Skeletal muscle cell (primary cell): ENCODE measurements around the gene XAGE1B.
"Not testable (repeated sequence)": the region's sequence is repeated elsewhere in the genome, so short reads cannot be mapped to it uniquely, and the experiment has no call there.

Experiments
- DNase-seq: peaks from one replicate; pipeline ENCODE4 v3.0.0-alpha.2; 2010; ENCODE audit warnings: low read depth
- H3K4me3 ChIP-seq: 2 replicates; pipeline ENCODE4 v1.5.1; 2011; ENCODE audit warnings: low read depth, mild to moderate bottlenecking, control low read depth, low read length, moderate library complexity

XAGE1B gene, protein sequence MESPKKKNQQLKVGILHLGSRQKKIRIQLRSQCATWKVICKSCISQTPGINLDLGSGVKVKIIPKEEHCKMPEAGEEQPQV

DNA sequence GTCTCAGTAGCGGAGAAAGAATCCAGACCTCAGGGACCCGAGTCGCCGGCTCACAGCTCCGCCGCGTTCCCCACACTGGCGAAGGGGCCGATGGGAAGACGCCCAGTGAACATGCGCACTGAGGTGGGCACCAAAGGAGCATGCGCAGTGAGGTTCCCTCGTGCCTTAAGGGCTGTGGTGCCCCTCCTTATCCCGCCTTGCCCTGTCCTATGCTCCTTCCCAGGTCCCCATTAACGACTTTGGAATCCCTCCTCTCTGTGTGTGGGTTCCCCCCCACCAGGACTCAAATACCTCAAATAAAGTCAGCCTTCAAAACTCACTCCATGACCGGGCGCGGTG lies at the start of gene XAGE1B:
TSS of gene XAGE1B (minus strand) at position 77 of the 339 bp plus-strand sequence. CDS start 1,536 bp downstream, outside the sequence.
- DNase-seq, H3K4me3 ChIP-seq: not testable (repeated sequence)

DNA sequence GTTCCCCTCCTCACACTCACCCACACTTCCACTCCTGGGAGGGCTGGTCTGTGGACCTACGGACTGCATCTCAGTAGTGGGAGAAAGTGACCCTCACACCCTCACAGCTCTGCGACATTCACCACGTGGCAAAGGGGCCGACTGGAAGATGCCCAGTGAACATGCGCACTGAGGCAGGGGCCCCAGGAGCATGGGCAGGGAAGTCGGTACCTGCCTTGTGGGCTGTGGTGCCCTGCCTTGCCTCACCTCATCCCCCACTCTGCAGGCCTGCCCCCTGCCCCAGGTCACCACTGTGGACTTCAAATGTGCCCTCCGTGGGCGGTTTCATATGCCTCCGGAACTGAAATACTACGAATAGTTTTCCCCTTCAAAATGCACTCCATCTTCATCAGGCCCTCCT lies 46.2 kb upstream of the XAGE1B start:
- H3K4me3 ChIP-seq: no peak overlapping the region
- no peak for DNase-seq

DNA sequence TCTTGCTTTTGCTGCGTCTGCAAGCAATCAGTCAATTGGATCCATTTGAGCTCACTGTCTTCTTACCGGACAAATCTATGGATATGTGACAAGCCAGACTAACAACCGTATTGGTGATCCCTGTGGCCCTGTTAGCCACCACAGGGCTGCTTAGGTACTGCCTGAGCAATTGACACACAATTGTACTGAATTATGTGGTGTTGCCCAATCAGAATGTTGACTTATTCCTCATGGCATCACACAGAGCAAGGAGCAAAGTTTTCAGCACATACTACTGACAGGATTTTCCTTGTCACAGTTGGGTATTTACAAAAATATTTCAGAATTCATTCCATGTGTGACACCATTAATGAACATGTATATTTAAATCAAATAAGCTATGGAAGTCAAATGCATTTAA lies 41.3 kb upstream of the XAGE1B start:
- no peak overlapping the region for H3K4me3 ChIP-seq
- no peak for DNase-seq

DNA sequence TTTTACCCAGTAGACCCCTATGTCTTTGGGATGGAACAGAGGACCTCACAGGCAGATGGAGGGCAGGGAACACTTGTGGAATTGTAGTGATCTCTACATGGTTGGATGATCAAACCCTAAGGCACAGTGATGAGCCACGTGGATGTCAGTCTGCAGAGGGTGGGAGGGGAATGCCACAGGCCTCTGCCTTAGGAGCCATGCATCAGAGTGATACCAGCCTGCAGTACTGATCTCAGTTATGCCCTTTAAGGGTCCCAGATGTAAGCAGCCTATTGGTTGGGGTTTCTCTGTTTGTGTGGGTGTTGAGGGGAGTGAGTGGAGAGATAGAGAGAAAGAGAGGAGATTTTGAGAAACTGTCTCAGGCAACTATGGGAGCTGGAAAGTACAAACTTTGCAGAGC lies 39.9 kb upstream of the XAGE1B start:
- no peak for DNase-seq
- H3K4me3 ChIP-seq: no peak overlapping the region

DNA sequence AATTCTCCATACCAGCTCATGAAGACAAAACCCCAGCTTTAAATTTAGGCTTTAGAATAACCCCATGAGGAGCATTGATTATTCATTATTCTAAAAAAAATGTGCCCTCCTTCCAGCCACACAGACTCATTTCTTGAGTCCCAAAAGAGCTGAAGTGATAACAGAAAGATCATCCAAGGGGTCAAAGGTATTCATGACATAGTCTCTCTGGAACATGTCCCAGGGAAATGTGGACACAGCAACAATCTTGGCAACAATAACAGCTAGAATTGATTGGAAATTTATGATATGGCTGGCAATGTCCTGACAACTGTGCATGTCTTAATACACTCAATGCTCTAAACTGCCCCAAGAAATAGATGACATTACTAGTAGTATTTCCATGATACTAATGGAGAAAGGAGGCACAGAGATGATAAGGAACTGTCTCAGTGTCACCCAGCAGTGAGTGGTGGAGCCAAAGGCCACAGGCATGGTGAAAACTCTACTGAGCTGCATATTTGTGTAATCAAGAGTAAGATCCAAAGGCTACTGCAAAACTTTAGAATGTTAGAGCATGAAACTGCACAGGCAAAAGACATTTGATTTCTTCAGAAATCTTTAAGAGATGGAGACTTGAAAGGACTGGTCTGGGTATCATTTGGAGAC lies 37.3 kb upstream of the XAGE1B start:
- H3K4me3 ChIP-seq: no peak overlapping the region
- DNase-seq: no peak

DNA sequence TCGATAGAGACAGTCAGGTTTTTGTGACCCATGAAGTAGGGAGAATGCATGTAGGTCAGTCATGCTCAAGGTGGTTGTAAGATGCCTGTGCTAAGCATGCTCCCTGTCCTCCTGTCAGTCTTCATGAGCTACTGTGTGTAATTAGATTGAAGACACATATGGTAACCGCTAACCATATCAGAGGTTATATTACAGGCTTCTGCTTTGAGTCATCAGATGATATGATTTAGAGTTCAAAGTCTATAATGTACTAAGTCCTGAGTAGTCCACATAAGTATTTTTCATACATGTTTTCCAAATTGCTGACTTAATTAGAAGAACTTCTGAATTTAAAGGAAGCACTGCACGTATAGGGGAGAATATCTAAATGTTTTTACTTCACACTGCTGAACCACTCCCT lies 31.9 kb upstream of the XAGE1B start:
- not testable (repeated sequence) for H3K4me3 ChIP-seq, DNase-seq

DNA sequence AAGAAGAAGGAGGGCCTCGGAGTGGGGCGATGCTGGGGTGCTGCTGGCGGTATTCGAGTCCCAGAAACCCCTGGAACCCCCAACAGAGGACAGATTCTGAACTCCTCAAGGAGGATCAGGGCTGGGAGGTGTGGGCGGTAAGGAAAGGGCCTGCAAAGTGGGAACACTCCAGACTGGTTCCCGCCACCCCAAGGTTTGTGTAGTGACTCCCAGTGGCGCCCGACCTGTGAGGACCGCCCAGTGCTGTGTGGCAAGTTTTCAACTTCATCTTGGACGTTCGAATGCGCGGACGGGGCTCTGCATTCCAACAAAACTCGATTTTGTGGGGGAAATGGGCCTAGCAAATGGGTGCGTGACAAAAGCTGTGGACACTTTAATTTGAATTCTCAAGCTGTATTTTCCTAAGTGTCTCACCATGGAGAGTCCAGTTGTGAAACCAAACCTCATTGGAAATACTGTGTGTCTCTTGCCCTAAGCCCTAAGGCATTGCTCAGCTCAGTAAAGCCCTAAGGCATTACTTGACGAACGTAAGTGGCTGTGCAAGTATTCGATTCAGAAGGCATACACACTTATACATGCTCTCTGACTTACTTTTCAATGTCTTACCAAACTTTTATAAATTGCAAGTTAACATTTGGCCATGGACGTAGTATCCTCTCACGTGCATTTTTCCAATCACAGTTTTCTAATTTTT lies 27.4 kb upstream of the XAGE1B start:
- DNase-seq: no peak
- H3K4me3 ChIP-seq: no peak overlapping the region

DNA sequence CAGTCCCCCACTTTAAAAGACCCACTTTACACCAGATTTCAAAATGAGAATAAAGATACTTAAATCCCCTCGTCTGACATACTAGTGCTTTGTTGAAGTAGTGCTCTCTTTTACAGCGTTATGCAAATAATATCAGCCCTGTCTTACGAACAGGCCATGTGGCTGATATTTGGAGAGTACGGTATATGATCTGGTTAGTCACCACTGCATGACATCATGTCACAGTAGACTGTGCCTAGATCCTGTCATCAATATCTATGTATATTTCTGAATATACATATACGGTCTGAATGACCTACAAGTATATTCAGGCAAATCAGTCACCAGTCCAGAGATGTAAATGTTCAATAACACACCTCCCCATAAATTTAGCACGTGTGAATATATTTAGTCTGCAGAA lies 25.4 kb upstream of the XAGE1B start:
- DNase-seq: no peak
- no peak overlapping the region for H3K4me3 ChIP-seq

DNA sequence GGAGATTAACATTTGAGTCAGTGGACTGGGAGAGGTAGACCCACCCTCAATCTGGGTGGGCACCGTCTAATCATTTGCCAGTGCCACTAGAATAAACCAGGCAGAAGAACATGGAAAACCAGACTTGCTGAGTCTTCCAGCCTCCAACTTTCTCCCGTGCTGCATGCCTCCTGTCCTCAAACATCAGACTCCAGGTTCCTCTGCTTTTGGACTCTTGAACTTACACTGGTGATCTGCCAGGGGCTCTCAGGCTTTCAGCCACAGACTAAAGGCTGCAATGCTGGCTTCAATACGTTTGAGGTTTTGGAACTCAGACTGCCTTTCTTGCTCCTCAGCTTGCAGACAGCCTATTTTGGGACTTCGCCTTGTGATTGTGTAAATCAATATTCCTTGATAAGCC lies 24.2 kb upstream of the XAGE1B start:
- DNase-seq: not testable (repeated sequence)

DNA sequence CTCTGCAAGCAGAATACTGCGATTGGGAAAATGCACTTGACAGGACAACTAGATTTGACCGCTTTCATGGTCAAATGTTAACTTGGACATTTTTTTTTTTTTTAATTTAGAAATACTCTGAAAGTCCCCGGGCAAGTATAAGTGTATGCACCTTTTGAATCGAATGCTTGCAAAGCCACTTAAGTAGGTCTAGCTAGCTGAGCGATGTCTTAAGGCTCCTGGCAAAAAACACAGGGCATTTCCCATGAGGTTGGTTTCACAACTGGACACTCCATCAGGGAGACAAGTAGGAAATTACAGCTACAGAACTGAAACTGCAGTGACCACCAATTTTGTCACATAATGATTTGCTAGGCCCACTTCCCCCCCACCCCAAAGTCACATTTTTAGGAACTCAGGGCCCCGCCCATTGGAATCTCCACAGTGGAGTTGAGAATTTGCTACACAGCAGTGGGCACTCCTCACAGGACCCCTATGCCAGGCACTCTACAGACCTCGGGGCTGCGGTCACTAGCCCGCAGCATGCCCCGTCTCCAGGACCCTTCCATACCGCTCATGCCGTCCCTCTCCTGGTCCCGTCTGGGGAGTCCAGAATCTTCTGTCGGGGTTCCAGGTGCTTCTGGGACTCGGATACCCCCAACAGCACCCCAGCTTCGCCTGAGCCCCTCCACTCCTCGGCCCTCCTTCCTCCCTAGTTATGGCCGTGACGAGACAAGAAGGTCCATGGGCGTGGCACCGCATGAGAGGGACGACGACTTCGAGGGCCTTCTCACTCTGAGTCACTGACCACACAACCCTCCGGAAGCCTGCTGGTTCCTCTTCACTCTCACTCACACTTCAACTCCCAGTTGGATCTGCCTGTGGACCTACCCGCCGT lies 515 bp downstream of the XAGE1B start:
- not testable (repeated sequence) for H3K4me3 ChIP-seq, DNase-seq

More for the DNA sequence above, 24.2 kb upstream of the XAGE1B start:
- H3K4me3 ChIP-seq: not testable (repeated sequence)

DNA sequence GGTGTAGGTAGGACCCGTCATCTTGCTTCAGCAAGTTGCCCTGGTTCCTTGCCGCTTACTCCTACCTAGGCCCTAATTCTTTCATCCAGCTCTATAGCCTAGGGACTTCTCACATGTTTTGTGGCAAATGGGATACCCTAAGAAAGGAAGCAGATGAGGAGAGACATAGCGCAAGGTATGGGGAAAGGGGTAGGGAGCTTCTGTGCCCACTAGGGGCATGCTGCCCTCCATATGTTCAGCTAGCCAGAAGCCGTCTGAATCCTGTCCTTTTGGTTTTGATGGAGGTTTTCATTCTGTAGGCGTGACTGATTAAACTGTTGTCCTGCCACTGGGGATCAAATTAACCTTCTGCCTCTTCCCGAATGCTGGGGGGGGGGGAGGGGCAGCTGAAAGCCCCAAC lies 5.7 kb downstream of the XAGE1B start:
- DNase-seq, H3K4me3 ChIP-seq: not testable (repeated sequence)

DNA sequence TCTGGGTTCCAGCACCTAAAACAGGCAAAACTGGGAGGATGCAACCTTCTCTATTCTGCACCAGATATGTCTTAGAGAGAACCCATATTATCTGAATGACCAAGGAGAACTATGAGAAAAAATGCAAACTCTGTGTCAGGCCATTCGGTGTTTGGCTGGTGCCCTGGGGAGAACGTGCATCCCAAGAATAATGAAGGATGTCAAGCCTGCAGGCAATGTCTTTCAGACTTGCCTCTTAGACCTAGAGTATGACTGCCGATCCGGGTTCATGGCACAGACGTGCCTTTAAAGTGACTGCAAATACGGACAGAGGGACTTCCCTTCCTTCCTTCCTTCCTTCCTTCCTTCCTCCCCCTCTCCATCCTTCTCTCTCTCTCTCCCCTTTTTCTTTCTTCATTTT lies 6.9 kb downstream of the XAGE1B start:
- no peak for DNase-seq
- H3K4me3 ChIP-seq: no peak overlapping the region

DNA sequence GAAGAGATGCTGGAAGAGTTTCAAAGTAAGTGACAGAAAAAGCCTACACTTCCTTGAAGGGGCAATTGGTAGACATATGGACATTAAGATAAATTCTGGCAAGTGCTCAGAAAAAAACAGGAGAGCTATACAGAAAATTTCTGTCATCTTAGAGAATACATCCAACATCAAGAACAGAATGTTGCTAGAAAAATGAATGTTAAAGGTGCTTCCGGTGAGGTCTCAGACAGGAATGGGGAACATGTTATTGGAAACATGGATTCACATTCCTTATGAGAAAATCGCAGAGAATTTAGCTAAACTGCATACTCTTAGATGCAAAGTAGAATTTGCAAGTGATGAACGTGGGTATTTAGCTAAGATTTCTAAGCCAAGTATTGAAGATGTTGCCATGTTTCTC lies 9.5 kb downstream of the XAGE1B start:
- H3K4me3 ChIP-seq: no peak overlapping the region
- DNase-seq: no peak

DNA sequence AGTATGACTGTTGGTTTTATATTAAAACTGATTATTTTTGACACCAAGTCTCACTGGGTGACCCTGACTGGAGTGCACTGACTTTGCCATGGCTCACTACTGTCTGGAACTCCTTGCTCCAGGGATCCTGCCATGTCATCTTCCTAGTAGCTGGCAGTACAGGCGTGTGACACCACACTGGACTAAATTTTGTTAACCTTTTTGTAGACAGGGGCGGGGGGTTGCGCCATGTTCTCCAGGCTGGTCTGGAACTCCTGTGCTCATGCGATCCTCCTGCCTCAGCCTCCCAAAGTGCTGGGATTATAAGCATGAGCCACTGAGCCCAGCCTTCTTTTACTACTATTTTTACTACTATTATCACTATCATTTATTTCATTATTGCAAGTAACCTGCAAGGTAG lies 12.3 kb downstream of the XAGE1B start:
- H3K4me3 ChIP-seq: no peak overlapping the region
- no peak for DNase-seq

DNA sequence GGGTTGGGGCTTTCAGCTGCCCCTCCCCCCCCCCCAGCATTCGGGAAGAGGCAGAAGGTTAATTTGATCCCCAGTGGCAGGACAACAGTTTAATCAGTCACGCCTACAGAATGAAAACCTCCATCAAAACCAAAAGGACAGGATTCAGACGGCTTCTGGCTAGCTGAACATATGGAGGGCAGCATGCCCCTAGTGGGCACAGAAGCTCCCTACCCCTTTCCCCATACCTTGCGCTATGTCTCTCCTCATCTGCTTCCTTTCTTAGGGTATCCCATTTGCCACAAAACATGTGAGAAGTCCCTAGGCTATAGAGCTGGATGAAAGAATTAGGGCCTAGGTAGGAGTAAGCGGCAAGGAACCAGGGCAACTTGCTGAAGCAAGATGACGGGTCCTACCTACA lies 15.5 kb downstream of the XAGE1B start:
- H3K4me3 ChIP-seq, DNase-seq: not testable (repeated sequence)

DNA sequence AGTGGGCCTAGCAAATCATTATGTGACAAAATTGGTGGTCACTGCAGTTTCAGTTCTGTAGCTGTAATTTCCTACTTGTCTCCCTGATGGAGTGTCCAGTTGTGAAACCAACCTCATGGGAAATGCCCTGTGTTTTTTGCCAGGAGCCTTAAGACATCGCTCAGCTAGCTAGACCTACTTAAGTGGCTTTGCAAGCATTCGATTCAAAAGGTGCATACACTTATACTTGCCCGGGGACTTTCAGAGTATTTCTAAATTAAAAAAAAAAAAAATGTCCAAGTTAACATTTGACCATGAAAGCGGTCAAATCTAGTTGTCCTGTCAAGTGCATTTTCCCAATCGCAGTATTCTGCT lies 20.5 kb downstream of the XAGE1B start:
- DNase-seq, H3K4me3 ChIP-seq: not testable (repeated sequence)

DNA sequence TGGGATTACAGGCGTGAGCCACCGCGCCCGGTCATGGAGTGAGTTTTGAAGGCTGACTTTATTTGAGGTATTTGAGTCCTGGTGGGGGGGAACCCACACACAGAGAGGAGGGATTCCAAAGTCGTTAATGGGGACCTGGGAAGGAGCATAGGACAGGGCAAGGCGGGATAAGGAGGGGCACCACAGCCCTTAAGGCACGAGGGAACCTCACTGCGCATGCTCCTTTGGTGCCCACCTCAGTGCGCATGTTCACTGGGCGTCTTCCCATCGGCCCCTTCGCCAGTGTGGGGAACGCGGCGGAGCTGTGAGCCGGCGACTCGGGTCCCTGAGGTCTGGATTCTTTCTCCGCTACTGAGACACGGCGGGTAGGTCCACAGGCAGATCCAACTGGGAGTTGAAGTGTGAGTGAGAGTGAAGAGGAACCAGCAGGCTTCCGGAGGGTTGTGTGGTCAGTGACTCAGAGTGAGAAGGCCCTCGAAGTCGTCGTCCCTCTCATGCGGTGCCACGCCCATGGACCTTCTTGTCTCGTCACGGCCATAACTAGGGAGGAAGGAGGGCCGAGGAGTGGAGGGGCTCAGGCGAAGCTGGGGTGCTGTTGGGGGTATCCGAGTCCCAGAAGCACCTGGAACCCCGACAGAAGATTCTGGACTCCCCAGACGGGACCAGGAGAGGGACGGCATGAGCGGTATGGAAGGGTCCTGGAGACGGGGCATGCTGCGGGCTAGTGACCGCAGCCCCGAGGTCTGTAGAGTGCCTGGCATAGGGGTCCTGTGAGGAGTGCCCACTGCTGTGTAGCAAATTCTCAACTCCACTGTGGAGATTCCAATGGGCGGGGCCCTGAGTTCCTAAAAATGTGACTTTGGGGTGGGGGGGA lies 21.1 kb downstream of the XAGE1B start, which contains the start of gene XAGE1A:
TSS of gene XAGE1A (plus strand) at position 264 of the 874 bp plus-strand sequence. CDS start 1,554 bp downstream, outside the sequence.
- DNase-seq, H3K4me3 ChIP-seq: not testable (repeated sequence)

DNA sequence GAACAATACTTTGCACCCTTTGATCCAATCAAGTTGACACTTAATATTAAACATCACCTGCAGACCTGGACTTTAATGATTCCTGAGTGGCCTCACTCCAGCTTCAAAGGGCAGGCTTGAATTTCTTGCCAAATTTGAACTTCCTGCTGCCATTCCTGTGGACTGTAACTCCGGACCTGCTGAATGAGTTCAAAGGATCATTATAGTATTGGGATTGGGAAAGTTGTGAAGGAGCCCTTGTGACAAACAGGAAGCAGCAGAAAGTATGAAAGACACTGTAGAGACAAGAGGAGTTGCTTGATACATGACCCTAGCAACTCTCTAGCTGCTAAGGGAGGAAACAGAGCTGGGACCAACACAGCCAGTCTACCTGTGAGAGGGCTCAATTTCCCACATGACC lies 45.6 kb downstream of the XAGE1B start:
- DNase-seq, H3K4me3 ChIP-seq: not testable (repeated sequence)
